ENCODE data around the gene SNCB.

Gene SNCB

DNA sequence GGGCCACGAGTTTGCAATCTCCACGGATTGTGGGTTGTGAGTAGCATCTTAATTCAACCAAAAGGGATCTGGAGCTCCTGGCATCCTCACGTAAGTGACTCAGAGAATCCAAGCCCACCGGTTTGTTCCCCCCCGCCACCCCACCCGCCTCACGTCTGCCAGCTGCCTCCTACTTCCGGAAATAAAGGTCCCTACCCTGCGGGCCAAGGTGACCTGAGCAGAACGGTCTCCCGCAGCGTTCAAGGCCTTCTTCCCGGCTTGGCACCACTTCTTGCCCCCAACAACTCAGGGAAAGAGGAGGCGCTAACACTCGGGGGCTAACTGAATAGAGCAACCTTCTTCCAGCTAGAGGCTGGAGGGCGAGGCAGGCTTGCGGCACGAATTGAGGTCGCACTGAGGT is 11.6 kb downstream of the SNCB start:
- Histone ChIP-seq H3K36me3 (ENCODE audit: insufficient read depth, low read length) (no peaks in the 10 kb centered on the region), H3K9me3 (ENCODE audit: low read depth, low read length) (no peaks in the 10 kb centered on the region), H3K27ac (no peak overlapping the region), H3K9ac (ENCODE audit: insufficient read length) (no peak overlapping the region), H3K4me3 (peak overlapping the region; percentile 59; the same call in 1 of the 2 replicates)
- TF ChIP-seq EZH2 (IDR thresholded peaks at IDR 0.05) (no peak), FOXP2 (optimal IDR thresholded peaks at IDR 0.05; ENCODE audit: control extremely low read depth, extremely low read length, insufficient read depth) (no peak), POLR2AphosphoS5 (IDR thresholded peaks at IDR 0.05; ENCODE audit: borderline replicate concordance, low read depth, low read length) (no peak)
- DNase-seq (ENCODE audit: low read depth, low spot score): no peak

DNA sequence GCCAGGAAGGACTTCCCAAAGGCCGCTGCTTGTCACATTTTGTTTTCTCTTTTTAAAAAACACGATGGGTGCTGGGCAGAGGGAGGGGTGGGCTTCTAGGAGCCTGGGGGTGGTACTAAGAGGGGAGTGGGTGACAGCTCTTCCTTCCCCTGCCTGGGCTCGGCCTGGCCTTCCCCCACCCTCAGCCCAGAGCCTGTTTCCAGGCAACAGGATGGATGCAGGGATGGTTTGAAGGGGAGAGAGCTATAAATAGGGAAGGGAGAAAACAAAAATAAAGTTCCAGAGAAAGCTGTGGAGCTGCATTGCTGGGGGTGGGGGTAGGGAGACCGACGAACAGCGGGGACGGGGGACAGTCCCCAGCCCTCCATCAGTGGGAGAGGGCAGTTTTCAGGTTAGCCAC is 13.8 kb downstream of the SNCB start:
- no peak for DNase-seq (ENCODE audit: low read depth, low spot score)
- TF ChIP-seq EZH2 (IDR thresholded peaks at IDR 0.05): no peak
- no peak for TF ChIP-seq POLR2AphosphoS5 (IDR thresholded peaks at IDR 0.05; ENCODE audit: borderline replicate concordance, low read depth, low read length)
- no peak for TF ChIP-seq FOXP2 (optimal IDR thresholded peaks at IDR 0.05; ENCODE audit: control extremely low read depth, extremely low read length, insufficient read depth)
- no peak overlapping the region for H3K4me3 ChIP-seq
- H3K36me3 ChIP-seq (ENCODE audit: insufficient read depth, low read length): no peaks in the 10 kb centered on the region
- no peak overlapping the region for H3K9ac ChIP-seq (ENCODE audit: insufficient read length)
- H3K9me3 ChIP-seq (ENCODE audit: low read depth, low read length): no peaks in the 10 kb centered on the region
- H3K27ac ChIP-seq: no peak overlapping the region

DNA sequence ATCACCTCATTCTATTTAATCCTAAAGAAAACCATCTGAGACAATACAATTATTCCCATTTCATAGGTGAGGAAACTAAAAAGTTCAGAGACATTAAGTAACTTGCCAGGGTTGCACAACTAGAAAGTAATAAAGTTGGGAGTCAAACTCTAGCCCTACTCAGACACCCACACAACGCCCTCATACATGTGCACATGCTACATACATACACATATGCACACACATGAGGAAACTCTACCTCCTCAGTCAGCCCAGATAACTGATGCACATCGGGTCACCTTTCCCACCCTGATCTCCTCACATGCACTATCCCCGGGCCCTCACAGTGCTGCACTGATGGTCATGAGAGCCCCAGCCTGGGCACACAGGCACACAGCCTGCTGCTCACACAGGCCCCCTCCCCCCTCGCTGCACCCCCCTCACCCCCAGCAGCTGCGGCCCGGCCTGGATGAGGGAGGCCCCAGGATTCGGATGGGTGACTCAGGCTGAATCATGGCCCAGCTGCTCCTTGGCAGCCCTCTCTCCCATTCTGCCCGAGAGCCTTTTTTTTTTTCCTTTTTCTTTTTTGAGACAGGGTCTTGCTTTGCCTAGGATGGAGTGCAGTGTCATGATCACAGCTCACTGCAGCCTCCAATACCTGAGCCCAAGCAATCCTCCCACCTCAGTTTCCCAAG is 15.4 kb downstream of the SNCB start:
- no peak for DNase-seq (ENCODE audit: low read depth, low spot score)
- no peak overlapping the region for H3K27ac ChIP-seq
- TF ChIP-seq FOXP2 (optimal IDR thresholded peaks at IDR 0.05; ENCODE audit: control extremely low read depth, extremely low read length, insufficient read depth) (no peak), POLR2AphosphoS5 (IDR thresholded peaks at IDR 0.05; ENCODE audit: borderline replicate concordance, low read depth, low read length) (no peak), EZH2 (IDR thresholded peaks at IDR 0.05) (no peak)

DNA sequence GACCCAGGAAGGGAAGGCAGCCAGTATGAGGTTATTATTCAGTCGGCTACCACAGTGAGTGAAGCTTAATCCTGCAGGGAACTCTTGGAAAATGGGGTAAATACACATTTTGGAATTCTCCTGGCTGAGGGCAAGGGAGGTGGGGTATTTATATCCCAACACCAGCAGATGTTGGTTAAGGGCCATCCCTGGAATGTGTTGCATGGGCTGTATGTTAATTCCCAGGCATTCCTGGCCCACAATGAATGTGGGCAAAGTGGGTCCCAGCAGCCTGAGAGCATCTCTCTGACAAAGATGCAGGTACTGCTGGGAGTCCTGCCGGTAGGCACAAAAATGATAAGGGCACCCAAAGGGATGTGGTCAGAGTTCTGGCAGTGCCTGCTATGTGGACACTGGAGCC is 17.5 kb downstream of the SNCB start:
- no peak for DNase-seq (ENCODE audit: low read depth, low spot score)
- Histone ChIP-seq H3K9me3 (ENCODE audit: low read depth, low read length) (no peaks in the 10 kb centered on the region), H3K4me3 (no peak overlapping the region), H3K9ac (ENCODE audit: insufficient read length) (no peak overlapping the region), H3K27ac (no peak overlapping the region), H3K36me3 (ENCODE audit: insufficient read depth, low read length) (no peaks in the 10 kb centered on the region)
- no peak for TF ChIP-seq FOXP2 (optimal IDR thresholded peaks at IDR 0.05; ENCODE audit: control extremely low read depth, extremely low read length, insufficient read depth)
- no peak for TF ChIP-seq POLR2AphosphoS5 (IDR thresholded peaks at IDR 0.05; ENCODE audit: borderline replicate concordance, low read depth, low read length)
- no peak for TF ChIP-seq EZH2 (IDR thresholded peaks at IDR 0.05)

More for the DNA sequence above, 15.4 kb downstream of the SNCB start:
- no peak overlapping the region for H3K4me3 ChIP-seq
- no peaks in the 10 kb centered on the region for H3K9me3 ChIP-seq (ENCODE audit: low read depth, low read length)
- no peak overlapping the region for H3K9ac ChIP-seq (ENCODE audit: insufficient read length)
- no peaks in the 10 kb centered on the region for H3K36me3 ChIP-seq (ENCODE audit: insufficient read depth, low read length)

DNA sequence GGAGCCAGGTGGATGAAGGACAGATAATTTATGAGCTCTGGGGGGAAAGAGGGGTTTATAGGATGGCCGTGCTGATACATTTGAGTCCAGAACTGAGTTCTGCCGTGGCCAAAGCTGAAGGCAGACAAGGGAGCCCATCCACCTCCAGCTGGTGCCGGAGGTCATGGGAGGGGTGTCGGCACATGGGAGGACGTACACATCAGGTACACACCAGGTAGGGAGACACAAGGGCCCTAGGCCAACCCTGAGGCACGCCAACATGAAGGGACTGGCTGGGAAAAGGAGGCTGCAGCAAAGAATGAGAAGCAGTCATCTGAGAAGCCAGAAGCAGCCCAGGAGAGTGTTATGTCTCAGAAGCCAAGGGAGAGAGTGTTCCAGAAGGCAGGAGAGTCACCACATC is 18.3 kb downstream of the SNCB start:
- no peak for TF ChIP-seq FOXP2 (optimal IDR thresholded peaks at IDR 0.05; ENCODE audit: control extremely low read depth, extremely low read length, insufficient read depth)
- H3K9ac ChIP-seq (ENCODE audit: insufficient read length): no peak overlapping the region
- no peaks in the 10 kb centered on the region for H3K36me3 ChIP-seq (ENCODE audit: insufficient read depth, low read length)
- H3K27ac ChIP-seq: no peak overlapping the region
- no peaks in the 10 kb centered on the region for H3K9me3 ChIP-seq (ENCODE audit: low read depth, low read length)
- no peak for DNase-seq (ENCODE audit: low read depth, low spot score)
- H3K4me3 ChIP-seq: no peak overlapping the region

DNA sequence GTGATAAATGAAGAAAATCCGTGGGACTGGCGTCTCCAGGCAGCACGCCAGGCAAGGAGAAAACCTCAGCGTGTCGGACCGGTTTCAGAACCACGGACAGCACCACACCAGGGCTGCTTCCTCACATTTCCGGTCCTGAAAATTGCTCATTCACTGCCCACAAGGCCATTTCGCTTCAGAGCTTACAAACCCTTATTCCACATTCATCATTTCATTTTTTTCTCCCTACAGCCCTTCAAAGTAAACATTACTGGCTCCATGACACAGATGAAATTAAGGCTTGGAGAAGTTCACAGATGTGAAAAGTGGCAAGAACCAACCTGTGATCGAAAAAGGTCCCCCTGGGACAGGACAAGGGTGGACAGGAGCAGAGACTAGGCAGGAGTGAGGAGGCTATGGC is 18.9 kb downstream of the SNCB start:
- TF ChIP-seq FOXP2 (optimal IDR thresholded peaks at IDR 0.05; ENCODE audit: control extremely low read depth, extremely low read length, insufficient read depth): no peak
- no peak for TF ChIP-seq POLR2AphosphoS5 (IDR thresholded peaks at IDR 0.05; ENCODE audit: borderline replicate concordance, low read depth, low read length)
- no peak for TF ChIP-seq EZH2 (IDR thresholded peaks at IDR 0.05)
- no peak overlapping the region for H3K27ac ChIP-seq
- no peak for DNase-seq (ENCODE audit: low read depth, low spot score)
- no peak overlapping the region for H3K4me3 ChIP-seq
- H3K9me3 ChIP-seq (ENCODE audit: low read depth, low read length): no peaks in the 10 kb centered on the region
- no peaks in the 10 kb centered on the region for H3K36me3 ChIP-seq (ENCODE audit: insufficient read depth, low read length)
- no peak overlapping the region for H3K9ac ChIP-seq (ENCODE audit: insufficient read length)

DNA sequence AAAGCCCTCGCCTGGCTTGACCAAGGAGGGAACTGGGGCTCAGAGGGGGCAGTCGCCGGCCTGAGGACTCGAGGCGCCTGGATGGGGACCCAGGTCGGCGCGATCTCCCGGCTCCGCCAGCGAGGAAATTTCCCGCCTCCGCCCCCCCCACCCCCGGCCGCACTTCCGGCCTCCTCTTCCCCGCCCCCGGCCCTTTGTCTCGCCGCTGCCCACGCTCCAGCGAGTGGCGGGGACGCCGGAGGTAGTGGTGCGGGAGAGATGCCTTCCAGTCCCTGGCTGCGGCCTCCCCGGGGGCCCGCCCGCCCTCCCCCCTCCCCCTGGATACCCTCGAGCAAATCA is 19.9 kb downstream of the SNCB start:
- no peak for DNase-seq (ENCODE audit: low read depth, low spot score)
- Histone ChIP-seq H3K4me3 (peak overlapping the region; percentile 81), H3K36me3 (ENCODE audit: insufficient read depth, low read length) (no peaks in the 10 kb centered on the region), H3K9ac (ENCODE audit: insufficient read length) (no peak overlapping the region), H3K9me3 (ENCODE audit: low read depth, low read length) (no peaks in the 10 kb centered on the region), H3K27ac (no peak overlapping the region)
- no peak for TF ChIP-seq EZH2 (IDR thresholded peaks at IDR 0.05)
- no peak for TF ChIP-seq POLR2AphosphoS5 (IDR thresholded peaks at IDR 0.05; ENCODE audit: borderline replicate concordance, low read depth, low read length)
- TF ChIP-seq FOXP2 (optimal IDR thresholded peaks at IDR 0.05; ENCODE audit: control extremely low read depth, extremely low read length, insufficient read depth): no peak

DNA sequence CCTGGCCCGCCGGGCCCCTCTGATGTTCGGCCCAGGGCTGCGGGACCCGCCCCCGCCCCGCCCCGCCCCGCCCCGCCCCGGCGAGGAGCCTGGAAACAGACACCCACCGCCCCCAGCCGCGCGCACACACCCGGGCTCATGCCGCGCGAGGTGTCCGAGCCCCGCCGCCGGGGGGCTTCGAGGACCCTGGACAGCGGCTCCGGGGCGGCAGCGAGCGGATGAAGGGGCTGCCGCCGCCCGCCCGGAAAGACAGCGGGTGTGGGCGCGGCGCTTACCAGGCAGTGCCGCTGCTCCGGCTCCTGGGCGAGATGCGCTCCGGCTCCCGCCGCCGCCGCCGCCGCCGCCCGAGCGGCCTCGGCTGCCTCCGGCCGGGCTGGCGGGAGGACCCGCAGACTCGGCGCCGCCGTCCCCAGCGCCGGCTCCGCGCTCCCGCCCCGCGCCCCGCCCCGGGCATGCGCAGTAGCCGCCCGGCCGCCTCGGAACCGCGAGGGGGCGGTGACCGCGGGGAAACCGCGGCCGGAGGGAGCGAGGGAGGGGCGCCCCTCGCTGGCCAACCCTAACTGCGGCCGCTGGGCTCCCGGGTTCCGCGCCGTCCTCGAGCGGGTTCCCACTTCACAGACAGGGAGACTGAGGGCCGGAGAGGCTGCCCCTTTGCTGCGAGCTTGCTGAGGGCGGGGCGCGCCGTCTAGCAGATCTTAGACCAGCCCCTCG is 20.5 kb downstream of the SNCB start, which contains the start of gene GPRIN1:
Gene GPRIN1 (minus strand): TSS at position 433 of the 711 bp plus-strand sequence. CDS start 10,322 bp downstream, outside the sequence.
- no peak for DNase-seq (ENCODE audit: low read depth, low spot score)

More for the DNA sequence above, 20.5 kb downstream of the SNCB start, which contains the start of gene GPRIN1:
- Histone ChIP-seq H3K4me3 (peak within 1 kb of the TSS; percentile 81), H3K9ac (ENCODE audit: insufficient read length) (no peak within 1 kb of the TSS), H3K9me3 (ENCODE audit: low read depth, low read length) (no peaks in the 10 kb centered on the region), H3K36me3 (ENCODE audit: insufficient read depth, low read length) (no peaks in the 10 kb centered on the region), H3K27ac (no peak within 1 kb of the TSS)
- TF ChIP-seq FOXP2 (optimal IDR thresholded peaks at IDR 0.05; ENCODE audit: control extremely low read depth, extremely low read length, insufficient read depth): no peak
- no peak for TF ChIP-seq POLR2AphosphoS5 (IDR thresholded peaks at IDR 0.05; ENCODE audit: borderline replicate concordance, low read depth, low read length)
- no peak for TF ChIP-seq EZH2 (IDR thresholded peaks at IDR 0.05)

Data from SK-N-MC (cell line).